Measurements from ENCODE around the gene PFDN1.

GRCh38 chr5:140205216-140205615 lies 97.7 kb downstream of the PFDN1 start:
- TF ChIP-seq CTCF (conservative IDR thresholded peaks at IDR 0.05; ENCODE audit: low read depth in 2 of 2) (no peak), EZH2phosphoT487 (IDR thresholded peaks at IDR 0.05; ENCODE audit: unreplicated experiment) (no peak), ZNF331 (CRISPR knock-in tag; IDR thresholded peaks at IDR 0.05; ENCODE audit: low read depth) (no peak), POLR2AphosphoS5 (IDR thresholded peaks at IDR 0.05; ENCODE audit: low read depth) (no peak), STAT1 (IDR thresholded peaks at IDR 0.05; ENCODE audit: unreplicated experiment) (no peak), REST (IDR thresholded peaks at IDR 0.05; ENCODE audit: unreplicated experiment) (no peak), EZH2 (IDR thresholded peaks at IDR 0.05; ENCODE audit: low read depth, unreplicated experiment) (no peak), CREB1 (CRISPR knock-in tag; IDR thresholded peaks at IDR 0.05; ENCODE audit: low read depth) (no peak), JUNB (IDR thresholded peaks at IDR 0.05; ENCODE audit: unreplicated experiment) (no peak), ZNF114 (CRISPR knock-in tag; IDR thresholded peaks at IDR 0.05) (no peak), NANOG (IDR thresholded peaks at IDR 0.05; ENCODE audit: borderline replicate concordance) (no peak)
- TF ChIP-seq, protein P1, sequence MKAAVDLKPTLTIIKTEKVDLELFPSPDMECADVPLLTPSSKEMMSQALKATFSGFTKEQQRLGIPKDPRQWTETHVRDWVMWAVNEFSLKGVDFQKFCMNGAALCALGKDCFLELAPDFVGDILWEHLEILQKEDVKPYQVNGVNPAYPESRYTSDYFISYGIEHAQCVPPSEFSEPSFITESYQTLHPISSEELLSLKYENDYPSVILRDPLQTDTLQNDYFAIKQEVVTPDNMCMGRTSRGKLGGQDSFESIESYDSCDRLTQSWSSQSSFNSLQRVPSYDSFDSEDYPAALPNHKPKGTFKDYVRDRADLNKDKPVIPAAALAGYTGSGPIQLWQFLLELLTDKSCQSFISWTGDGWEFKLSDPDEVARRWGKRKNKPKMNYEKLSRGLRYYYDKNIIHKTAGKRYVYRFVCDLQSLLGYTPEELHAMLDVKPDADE (IDR thresholded peaks at IDR 0.05) = no peak

All from GM23338 (cell line).